ENCODE results near the gene SLC39A2. TPM values are rescaled to one million over a fixed set of nuclear protein-coding genes. Genes with fewer than 3 reads are reported as not detected.

SLC39A2 gene
- total RNA-seq, 3 donors from 2014 or later (not counting 1 experiment from before 2014, with no cell fraction given) = not detected

- H3K9me3 ChIP-seq (ENCODE audit: control insufficient read depth, insufficient read depth, low read length) = no peaks in the 10 kb centered on the region
- H3K36me3 Mint-ChIP-seq = no peaks in the 10 kb centered on the region
- ATAC-seq (no peak), DNase-seq (no peak)
- H3K36me3 ChIP-seq (ENCODE audit: control insufficient read depth, insufficient read depth, low read length) = no peaks in the 10 kb centered on the region
- H3K4me3 Mint-ChIP-seq = no peak overlapping the region
- no peaks in the 10 kb centered on the region for H3K4me1 Mint-ChIP-seq
- H3K27ac Mint-ChIP-seq = no peak overlapping the region
- H3K4me3 ChIP-seq (ENCODE audit: low read length) = no peak overlapping the region
- no peaks in the 10 kb centered on the region for H3K4me1 ChIP-seq (ENCODE audit: control insufficient read depth, insufficient read depth, low read length)
- no peak overlapping the region for H3K27ac ChIP-seq (ENCODE audit: low read length)
- 69% methylated on average over 2 of the region's 3 CpGs for WGBS (ENCODE audit: insufficient coverage)
- H3K27me3 ChIP-seq (ENCODE audit: control insufficient read depth, insufficient read depth, low read length) = no peaks in the 10 kb centered on the region
- H3K9me3 Mint-ChIP-seq = no peaks in the 10 kb centered on the region
- intact Hi-C loops (cut with micrococcal nuclease) = no loop called here
- no peak for TF ChIP-seq CTCF (IDR thresholded peaks at IDR 0.05)
- peaks cover 15 to 16% of the 10 kb centered on the region in 2 donors for H3K27me3 Mint-ChIP-seq (ENCODE audit: low read depth in 2 of 2)
Measured at GRCh38 chr14:21049271-21049673, 50.2 kb downstream of the SLC39A2 start.

GRCh38 chr14:21050597-21050996 is 51.5 kb downstream of the SLC39A2 start:
- intact Hi-C loops (cut with micrococcal nuclease) = no loop called here
- 27% methylated on average over 1 of the region's 3 CpGs for WGBS (ENCODE audit: insufficient coverage)
- no peaks in the 10 kb centered on the region for H3K9me3 Mint-ChIP-seq

More at GRCh38 chr14:21050597-21050996, 51.5 kb downstream of the SLC39A2 start:
- H3K4me1 Mint-ChIP-seq = no peaks in the 10 kb centered on the region
- ATAC-seq (no peak), DNase-seq (no peak)
- Histone ChIP-seq H3K9me3 (ENCODE audit: control insufficient read depth, insufficient read depth, low read length) (no peaks in the 10 kb centered on the region), H3K4me3 (ENCODE audit: low read length) (no peak overlapping the region), H3K36me3 (ENCODE audit: control insufficient read depth, insufficient read depth, low read length) (no peaks in the 10 kb centered on the region), H3K27ac (ENCODE audit: low read length) (no peak overlapping the region), H3K27me3 (ENCODE audit: control insufficient read depth, insufficient read depth, low read length) (no peaks in the 10 kb centered on the region), H3K4me1 (ENCODE audit: control insufficient read depth, insufficient read depth, low read length) (no peaks in the 10 kb centered on the region)
- peaks cover 2 to 8% of the 10 kb centered on the region in 2 donors for H3K27me3 Mint-ChIP-seq (ENCODE audit: low read depth in 2 of 2)
- H3K4me3 Mint-ChIP-seq = no peak overlapping the region
- H3K36me3 Mint-ChIP-seq = no peaks in the 10 kb centered on the region
- TF ChIP-seq CTCF (IDR thresholded peaks at IDR 0.05) = no peak
- no peak overlapping the region for H3K27ac Mint-ChIP-seq

Other genes with a start within 250 kb of the SLC39A2 start
- not detected for gene EDDM3B, start 230.9 kb upstream of the SLC39A2 start, total RNA-seq
- 1 to 10 TPM; 1.9 to 5.1 (median 4.9) TPM for gene RNASE6, start 218.0 kb upstream of the SLC39A2 start, total RNA-seq
- not detected for gene RNASE1, start 196.4 kb upstream of the SLC39A2 start, total RNA-seq
- under 1 TPM in 1 of 3 donors, not detected in 2; 0.72 TPM for gene RNASE3, start 107.9 kb upstream of the SLC39A2 start, total RNA-seq
- 10 to 100 TPM in 1 of 3 donors, 1 to 10 TPM in 1, not detected in 1; 2.2 to 53.6 TPM for gene RNASE2, start 43.8 kb upstream of the SLC39A2 start, total RNA-seq
- gene METTL17, start 9.3 kb upstream of the SLC39A2 start, total RNA-seq = 10 to 100 TPM; 62.8 to 79.2 (median 74.1) TPM
- gene NDRG2, start 25.8 kb downstream of the SLC39A2 start, total RNA-seq = 10 to 100 TPM; 11.2 to 14.6 (median 13.6) TPM
- not detected for gene TPPP2, start 30.9 kb downstream of the SLC39A2 start, total RNA-seq
- gene RNASE13, start 35.5 kb downstream of the SLC39A2 start, total RNA-seq = not detected
- not detected for gene RNASE7, start 43.1 kb downstream of the SLC39A2 start, total RNA-seq
- gene RNASE8, start 58.5 kb downstream of the SLC39A2 start, total RNA-seq = not detected
- 1 to 10 TPM; 4.4 to 6.9 (median 6.0) TPM for gene ARHGEF40, start 71.0 kb downstream of the SLC39A2 start, total RNA-seq
- 1 to 10 TPM; 5.6 to 8.4 (median 7.7) TPM for gene ZNF219, start 99.4 kb downstream of the SLC39A2 start, total RNA-seq
- under 1 TPM in 1 of 3 donors, not detected in 2; 0.40 TPM for gene TMEM253, start 101.8 kb downstream of the SLC39A2 start, total RNA-seq
- gene OR5AU1, start 156.8 kb downstream of the SLC39A2 start, total RNA-seq = not detected